Osteoblast (primary cell): Measurements from ENCODE around the gene RAD51B. TPM values are rescaled to one million over a fixed set of nuclear protein-coding genes. Genes with fewer than 3 reads are reported as not detected.

Experiments
- DNase-seq: peaks from one replicate; pipeline ENCODE4 v3.0.0; 2011; ENCODE audit warnings: low spot score, mixed read lengths; ENCODE audit not compliant: insufficient read length; ENCODE audit errors: missing footprints
- H2AFZ ChIP-seq: 2 replicates; pipeline ENCODE4 v1.6.0; 2011; ENCODE audit warnings: mild to moderate bottlenecking, low read length
- H3K27ac ChIP-seq: 2 replicates; pipeline ENCODE4 v1.5.1; 2011; ENCODE audit warnings: mild to moderate bottlenecking, low read depth, low read length, moderate library complexity
- H3K27me3 ChIP-seq: 2 replicates; pipeline ENCODE4 v1.6.0; 2012; ENCODE audit warnings: mild to moderate bottlenecking, control low read depth, inconsistent platforms, low read length, moderate library complexity; ENCODE audit not compliant: insufficient read depth
- H3K36me3 ChIP-seq: 2 replicates; pipeline ENCODE4 v1.5.1; 2011; ENCODE audit warnings: mild to moderate bottlenecking, low read length, control low read depth, moderate library complexity; ENCODE audit not compliant: insufficient read depth
- H3K4me1 ChIP-seq: 2 replicates; pipeline ENCODE4 v1.5.1; 2011; ENCODE audit warnings: mild to moderate bottlenecking, low read length, control low read depth, moderate library complexity; ENCODE audit not compliant: insufficient read depth
- H3K4me2 ChIP-seq: 2 replicates; pipeline ENCODE4 v1.6.0; 2011; ENCODE audit warnings: mild to moderate bottlenecking, low read length; ENCODE audit not compliant: insufficient read depth
- H3K4me3 ChIP-seq: fragments of 200-600 bp; sonication (generic); 3 replicates; pipeline ENCODE4 v1.5.1; 2012; ENCODE audit warnings: mild to moderate bottlenecking, low read length, inconsistent platforms; ENCODE audit not compliant: insufficient read depth
- H3K79me2 ChIP-seq: 2 replicates; pipeline ENCODE4 v1.6.0; 2012; ENCODE audit warnings: mild to moderate bottlenecking, low read length, control low read depth, inconsistent platforms; ENCODE audit not compliant: insufficient read depth
- H3K9me3 ChIP-seq: 2 replicates; pipeline ENCODE4 v1.5.1; 2011; ENCODE audit warnings: low read depth, low read length, control low read depth
- H4K20me1 ChIP-seq: 2 replicates; pipeline ENCODE4 v1.6.0; 2012; ENCODE audit warnings: mild to moderate bottlenecking, low read length, control low read depth; ENCODE audit not compliant: insufficient read depth
- total RNA-seq: library from RNA; depleted of rRNA; stranded (reverse); fragments of >200 nt; gene quantifications from 2 replicates; pipeline ENCODE4 v1.2.3, GENCODE V29; 2012
- TF ChIP-seq, protein P1 (sequence below): IDR thresholded peaks from 2 replicates; pipeline ENCODE4 v1.5.1; 2011; ENCODE audit warnings: mild to moderate bottlenecking, low read depth, low read length, moderate library complexity; ENCODE audit errors: extremely low read depth

Gene RAD51B
- total RNA-seq, 1 donor, result 13.8 TPM

DNA sequence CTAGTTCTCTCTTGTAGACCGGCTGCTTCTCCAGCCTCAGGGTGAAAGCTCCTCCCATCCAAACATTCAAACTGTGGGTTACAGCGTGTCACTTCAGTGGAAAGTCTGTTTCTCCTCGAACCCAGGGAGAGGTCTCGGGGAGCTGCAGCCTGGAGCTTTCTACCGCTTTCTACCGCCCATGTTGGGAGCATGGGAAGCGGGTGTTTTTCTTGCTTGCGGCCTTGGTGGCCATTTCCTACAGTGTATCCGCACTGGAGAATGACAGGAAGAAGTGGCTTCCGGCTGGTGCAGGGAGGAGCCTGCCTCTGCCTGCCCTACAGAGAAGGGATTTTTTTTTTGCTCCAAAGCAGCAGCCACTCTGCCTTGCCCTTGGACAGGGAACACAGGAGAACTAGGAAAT, 952.1 kb downstream of the RAD51B start:
- H3K4me3 ChIP-seq, result no peak overlapping the region
- no peak overlapping the region for H2AFZ ChIP-seq
- no peak overlapping the region for H3K27ac ChIP-seq

DNA sequence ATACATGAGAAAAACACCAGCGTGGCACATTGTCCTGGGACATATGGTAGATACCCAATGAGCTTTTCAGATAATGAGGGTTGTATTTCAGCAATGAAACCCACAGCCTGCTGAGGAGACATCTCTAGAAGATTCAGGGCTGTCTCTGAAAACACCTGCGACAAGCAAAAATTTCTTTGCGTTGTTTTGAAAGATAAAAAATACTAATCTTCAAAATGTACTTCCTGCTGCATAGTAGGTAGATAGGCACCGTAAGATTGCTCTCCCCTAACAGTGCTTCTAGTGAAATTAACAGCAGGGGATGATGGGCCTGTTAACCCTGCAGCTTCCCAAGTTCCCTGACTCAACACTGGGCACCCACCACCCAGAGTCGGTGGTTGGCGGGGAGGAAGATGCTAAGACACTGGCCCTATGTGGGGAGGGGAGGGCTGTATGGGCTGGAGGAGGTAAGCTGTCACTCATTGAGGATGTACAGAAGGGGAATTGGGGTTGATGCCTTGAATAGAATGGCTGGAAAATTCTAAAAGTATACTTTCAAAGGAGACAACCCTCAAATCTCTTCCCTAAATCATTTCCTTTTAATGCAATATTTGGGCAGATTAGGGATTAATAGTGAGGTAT, 953.3 kb downstream of the RAD51B start:
- DNase-seq, result no peak
- Histone ChIP-seq H3K9me3 (peaks cover 5% of the 10 kb centered on the region), H3K27me3 (no peaks in the 10 kb centered on the region), H3K79me2 (no peaks in the 10 kb centered on the region), H3K27ac (no peak overlapping the region), H3K4me2 (no peak overlapping the region), H3K4me1 (no peaks in the 10 kb centered on the region), H2AFZ (no peak overlapping the region), H3K36me3 (no peaks in the 10 kb centered on the region), H4K20me1 (no peaks in the 10 kb centered on the region), H3K4me3 (no peak overlapping the region)
- TF ChIP-seq, protein P1, sequence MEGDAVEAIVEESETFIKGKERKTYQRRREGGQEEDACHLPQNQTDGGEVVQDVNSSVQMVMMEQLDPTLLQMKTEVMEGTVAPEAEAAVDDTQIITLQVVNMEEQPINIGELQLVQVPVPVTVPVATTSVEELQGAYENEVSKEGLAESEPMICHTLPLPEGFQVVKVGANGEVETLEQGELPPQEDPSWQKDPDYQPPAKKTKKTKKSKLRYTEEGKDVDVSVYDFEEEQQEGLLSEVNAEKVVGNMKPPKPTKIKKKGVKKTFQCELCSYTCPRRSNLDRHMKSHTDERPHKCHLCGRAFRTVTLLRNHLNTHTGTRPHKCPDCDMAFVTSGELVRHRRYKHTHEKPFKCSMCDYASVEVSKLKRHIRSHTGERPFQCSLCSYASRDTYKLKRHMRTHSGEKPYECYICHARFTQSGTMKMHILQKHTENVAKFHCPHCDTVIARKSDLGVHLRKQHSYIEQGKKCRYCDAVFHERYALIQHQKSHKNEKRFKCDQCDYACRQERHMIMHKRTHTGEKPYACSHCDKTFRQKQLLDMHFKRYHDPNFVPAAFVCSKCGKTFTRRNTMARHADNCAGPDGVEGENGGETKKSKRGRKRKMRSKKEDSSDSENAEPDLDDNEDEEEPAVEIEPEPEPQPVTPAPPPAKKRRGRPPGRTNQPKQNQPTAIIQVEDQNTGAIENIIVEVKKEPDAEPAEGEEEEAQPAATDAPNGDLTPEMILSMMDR, result no peak

More for the DNA sequence above, 952.1 kb downstream of the RAD51B start:
- Histone ChIP-seq H3K79me2 (no peaks in the 10 kb centered on the region), H3K9me3 (peaks cover 5% of the 10 kb centered on the region), H3K36me3 (no peaks in the 10 kb centered on the region), H3K4me2 (no peak overlapping the region), H3K27me3 (no peaks in the 10 kb centered on the region), H4K20me1 (no peaks in the 10 kb centered on the region), H3K4me1 (no peaks in the 10 kb centered on the region)
- peak; percentile 47 for DNase-seq
- TF ChIP-seq, protein P1, result no peak

DNA sequence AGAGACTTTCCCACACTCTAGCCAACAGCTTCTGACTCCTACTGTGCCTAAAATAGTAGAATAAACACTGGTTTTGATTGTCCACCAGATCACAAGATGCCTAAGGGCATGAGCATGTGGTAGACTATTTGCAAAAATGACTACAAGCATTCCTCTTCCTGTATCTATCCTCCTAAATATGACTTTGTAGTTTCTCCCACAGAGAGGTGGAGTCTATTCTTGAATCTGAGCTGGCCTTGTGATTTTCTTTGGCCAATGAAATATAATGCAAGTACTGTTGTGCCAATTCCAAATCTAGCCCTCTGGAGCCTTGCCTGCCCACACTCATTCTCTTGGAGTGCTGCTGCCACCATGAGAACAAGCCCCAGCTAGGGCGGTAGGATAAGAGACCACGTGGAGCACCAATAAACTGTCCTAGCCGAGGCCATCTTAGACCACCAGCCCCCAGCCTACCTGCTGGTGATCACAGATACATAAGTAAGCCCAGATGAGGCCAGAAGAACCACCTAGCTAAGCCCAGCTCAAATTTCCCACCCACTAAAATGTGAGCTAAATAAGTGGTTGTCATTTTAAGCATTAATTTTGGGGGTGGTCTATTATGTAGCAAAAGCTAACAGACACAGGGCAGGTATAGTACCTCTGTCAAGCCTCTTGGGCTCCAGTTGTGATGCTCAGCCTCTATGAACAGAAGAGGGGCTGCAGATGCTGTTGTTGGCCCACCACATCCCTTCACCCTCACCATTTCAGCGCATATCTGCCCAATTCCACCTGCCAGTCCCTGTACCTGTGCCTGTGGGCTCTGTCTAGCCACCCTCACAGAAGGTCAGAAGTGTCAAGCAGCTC, 955.4 kb downstream of the RAD51B start:
- peak; percentile 72 for DNase-seq
- Histone ChIP-seq H4K20me1 (no peaks in the 10 kb centered on the region), H3K4me3 (no peak overlapping the region), H3K27ac (peak overlapping the region; percentile 16), H3K79me2 (no peaks in the 10 kb centered on the region), H2AFZ (no peak overlapping the region), H3K4me2 (no peak overlapping the region), H3K9me3 (peaks cover 5% of the 10 kb centered on the region), H3K4me1 (peaks cover 16% of the 10 kb centered on the region), H3K36me3 (no peaks in the 10 kb centered on the region), H3K27me3 (no peaks in the 10 kb centered on the region)
- TF ChIP-seq, protein P1, result no peak

DNA sequence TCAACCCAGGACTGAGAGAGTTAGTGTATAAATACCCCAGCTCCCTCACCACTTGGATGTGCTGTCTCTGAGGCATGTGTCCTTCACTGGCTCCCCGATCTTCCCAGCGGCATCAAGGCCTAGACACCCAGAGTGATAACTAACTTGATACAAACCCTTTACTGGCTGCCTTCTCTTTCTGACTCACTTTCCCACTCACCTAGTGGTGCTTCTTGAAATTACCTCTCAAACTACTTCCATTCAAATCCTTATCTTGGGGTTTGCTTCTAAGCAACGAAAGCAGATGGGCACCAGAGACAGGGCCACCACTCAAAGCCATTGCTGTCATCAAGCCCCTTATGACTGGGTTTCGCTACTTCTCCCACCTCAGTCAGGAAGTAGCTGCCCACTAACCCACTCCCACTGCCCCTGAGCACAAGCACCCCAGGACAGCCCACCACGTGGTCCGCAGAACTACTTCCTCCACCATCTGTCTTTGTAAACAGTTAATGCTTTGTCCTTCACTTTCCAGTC, 956.1 kb downstream of the RAD51B start:
- Histone ChIP-seq H4K20me1 (no peaks in the 10 kb centered on the region), H3K27ac (no peak overlapping the region)

More for the DNA sequence above, 956.1 kb downstream of the RAD51B start:
- Histone ChIP-seq H3K79me2 (no peaks in the 10 kb centered on the region), H3K4me3 (no peak overlapping the region), H3K9me3 (peaks cover 5% of the 10 kb centered on the region), H3K27me3 (no peaks in the 10 kb centered on the region), H2AFZ (no peak overlapping the region), H3K36me3 (no peaks in the 10 kb centered on the region), H3K4me2 (no peak overlapping the region), H3K4me1 (peaks cover 23% of the 10 kb centered on the region)
- DNase-seq, result no peak
- TF ChIP-seq, protein P1, result no peak
